Neuronal stem cell (in vitro differentiated cells): ENCODE data around the gene KSR2.
"Not testable (repeated sequence)": the region's sequence is repeated elsewhere in the genome, so short reads cannot be mapped to it uniquely, and the experiment has no call there.

ENCODE experiments used
- DNase-seq: peaks from one replicate; pipeline ENCODE4 v3.0.0-alpha.2; 2013; ENCODE audit warnings: low spot score
- H2AFZ ChIP-seq: one replicate; pipeline ENCODE4 v1.6.1; 2013; ENCODE audit warnings: mild to moderate bottlenecking, low read length, inconsistent platforms
- H2AK5ac ChIP-seq: 2 replicates; pipeline ENCODE4 v1.6.1; 2013; ENCODE audit warnings: low read depth, mild to moderate bottlenecking, inconsistent platforms, low read length, moderate library complexity, mixed read lengths
- H2BK120ac ChIP-seq: 2 replicates; pipeline ENCODE4 v1.6.1; 2013; ENCODE audit warnings: low read depth, mild to moderate bottlenecking, inconsistent platforms, low read length, moderate library complexity, mixed read lengths
- H2BK12ac ChIP-seq: one replicate; pipeline ENCODE4 v1.6.1; 2013; ENCODE audit warnings: low read length, inconsistent platforms
- H2BK15ac ChIP-seq: 2 replicates; pipeline ENCODE4 v1.6.1; 2013; ENCODE audit warnings: mild to moderate bottlenecking, low read length, inconsistent platforms, mixed read lengths
- H2BK5ac ChIP-seq: one replicate; pipeline ENCODE4 v1.6.1; 2013; ENCODE audit warnings: inconsistent platforms, mild to moderate bottlenecking, low read length, moderate library complexity
- H3K14ac ChIP-seq: one replicate; pipeline ENCODE4 v1.6.1; 2013; ENCODE audit warnings: low read length, inconsistent platforms
- H3K18ac ChIP-seq: 2 replicates; pipeline ENCODE4 v1.6.1; 2013; ENCODE audit warnings: low read length, inconsistent platforms
- H3K23ac ChIP-seq: 2 replicates; pipeline ENCODE4 v1.6.1; 2013; ENCODE audit warnings: low read depth, mild to moderate bottlenecking, mixed read lengths, low read length, inconsistent platforms; ENCODE audit not compliant: poor library complexity
- H3K27ac ChIP-seq: replicated peaks from 3 replicates; pipeline ENCODE4 v1.5.1; 2013; ENCODE audit warnings: low read length, inconsistent platforms
- H3K27me3 ChIP-seq, 3 experiments: 2 replicates each; pipeline ENCODE4 v1.6.1; 2013; ENCODE audit warnings: low read length in 3 of 3, mild to moderate bottlenecking in 2 of 3, inconsistent platforms in 1 of 3, low read depth in 1 of 3, mixed read lengths in 1 of 3, moderate library complexity in 1 of 3; ENCODE audit not compliant: control insufficient read depth in 3 of 3, insufficient read depth in 3 of 3
- H3K36me3 ChIP-seq, 2 donors: replicated peaks in 1 of 2; 2 replicates each; pipeline ENCODE4 v1.6.1; 2013; ENCODE audit warnings: low read length in 2 of 2; ENCODE audit not compliant: control insufficient read depth in 2 of 2, insufficient read depth in 2 of 2
- H3K4ac ChIP-seq: 2 replicates; pipeline ENCODE4 v1.6.1; 2013; ENCODE audit warnings: inconsistent platforms, mild to moderate bottlenecking, low read length, moderate library complexity
- H3K4me1 ChIP-seq, 2 donors: 1 replicate in 1 of 2; 2 replicates in 1 of 2; pipeline ENCODE4 v1.6.1; 2013; ENCODE audit warnings: low read length in 2 of 2, low read depth in 1 of 2; ENCODE audit not compliant: control insufficient read depth in 2 of 2, insufficient read depth in 1 of 2
- H3K4me2 ChIP-seq: one replicate; pipeline ENCODE4 v1.6.1; 2013; ENCODE audit warnings: mild to moderate bottlenecking, low read length, inconsistent platforms; ENCODE audit not compliant: insufficient read depth, poor library complexity, severe bottlenecking
- H3K4me3 ChIP-seq, 2 donors: 2 replicates each; pipeline ENCODE4 v1.5.1; 2013; ENCODE audit warnings: low read length in 2 of 2, mild to moderate bottlenecking in 2 of 2, inconsistent platforms in 1 of 2, moderate library complexity in 1 of 2
- H3K79me1 ChIP-seq: one replicate; pipeline ENCODE4 v1.6.1; 2013; ENCODE audit warnings: low read depth, mild to moderate bottlenecking, inconsistent platforms, low read length, moderate library complexity
- H3K9ac ChIP-seq: one replicate; pipeline ENCODE4 v1.6.1; 2013; ENCODE audit warnings: mild to moderate bottlenecking, low read depth, low read length, inconsistent platforms; ENCODE audit not compliant: poor library complexity
- H3K9me3 ChIP-seq, 2 donors: replicated peaks in 1 of 2; 2 replicates each; pipeline versions ENCODE3 to v1.6.1; 2013; ENCODE audit warnings: low read length in 2 of 2, mild to moderate bottlenecking in 2 of 2, inconsistent platforms in 1 of 2, low read depth in 1 of 2, mixed read lengths in 1 of 2, moderate library complexity in 1 of 2; ENCODE audit not compliant: control insufficient read depth in 2 of 2, insufficient read depth in 1 of 2
- H4K8ac ChIP-seq: one replicate; pipeline ENCODE4 v1.6.1; 2013; ENCODE audit warnings: low read depth, mild to moderate bottlenecking, inconsistent platforms, low read length, moderate library complexity
- H4K91ac ChIP-seq: one replicate; pipeline ENCODE4 v1.6.1; 2013; ENCODE audit warnings: low read length, low read depth, mild to moderate bottlenecking, inconsistent platforms; ENCODE audit not compliant: poor library complexity
- WGBS, 2 donors: extraction: QIAGEN DNeasy Blood & Tissue Kit; methylation state at CpG; one replicate each; pipeline ENCODE4 v1.1.7; 2013; ENCODE audit warnings: missing lambda C conversion rate in 2 of 2, mixed read lengths in 1 of 2; ENCODE audit not compliant: insufficient read length in 2 of 2, insufficient replicate concordance in 1 of 2; ENCODE audit errors: extremely low coverage in 2 of 2; 5-methylcytosine and 5-hydroxymethylcytosine counted together

KSR2 gene

GRCh38 chr12:117803001-117803400 lies 165.8 kb downstream of the KSR2 start:
- Histone ChIP-seq H3K23ac (no peak overlapping the region), H2AK5ac (no peak overlapping the region), H3K36me3 (no peaks in the 10 kb centered on the region), H3K4me3 (no peak overlapping the region), H3K9me3 (no peaks in the 10 kb centered on the region), H3K79me1 (no peaks in the 10 kb centered on the region), H3K9ac (no peak overlapping the region), H3K14ac (no peak overlapping the region), H2BK12ac (no peak overlapping the region), H3K27me3 (no peaks in the 10 kb centered on the region), H2BK120ac (no peak overlapping the region), H4K8ac (no peak overlapping the region), H3K4me2 (no peak overlapping the region), H2BK15ac (no peak overlapping the region), H3K4ac (no peak overlapping the region), H2AFZ (no peak overlapping the region), H4K91ac (no peak overlapping the region), H3K4me1 (no peaks in the 10 kb centered on the region), H3K27ac (no peak overlapping the region), H2BK5ac (no peak overlapping the region), H3K18ac (no peak overlapping the region)
- no peak for DNase-seq
- WGBS, 2 donors: no CpG with 5 or more reads among the region's 6 CpGs

GRCh38 chr12:117800711-117801110 lies 168.1 kb downstream of the KSR2 start:
- not testable (repeated sequence) for H3K9me3 ChIP-seq, H2AFZ ChIP-seq, H4K91ac ChIP-seq, H3K23ac ChIP-seq, H2BK15ac ChIP-seq, H2BK120ac ChIP-seq, H2BK12ac ChIP-seq, H4K8ac ChIP-seq, H3K18ac ChIP-seq, H3K79me1 ChIP-seq, H3K4me3 ChIP-seq, H3K4me2 ChIP-seq, H3K4me1 ChIP-seq, H3K27ac ChIP-seq, H3K9ac ChIP-seq, H3K4ac ChIP-seq, H2BK5ac ChIP-seq, H3K36me3 ChIP-seq, H2AK5ac ChIP-seq, H3K14ac ChIP-seq, H3K27me3 ChIP-seq, DNase-seq
- no CpG with 5 or more reads among the region's 6 CpGs for WGBS, 2 donors

DNA sequence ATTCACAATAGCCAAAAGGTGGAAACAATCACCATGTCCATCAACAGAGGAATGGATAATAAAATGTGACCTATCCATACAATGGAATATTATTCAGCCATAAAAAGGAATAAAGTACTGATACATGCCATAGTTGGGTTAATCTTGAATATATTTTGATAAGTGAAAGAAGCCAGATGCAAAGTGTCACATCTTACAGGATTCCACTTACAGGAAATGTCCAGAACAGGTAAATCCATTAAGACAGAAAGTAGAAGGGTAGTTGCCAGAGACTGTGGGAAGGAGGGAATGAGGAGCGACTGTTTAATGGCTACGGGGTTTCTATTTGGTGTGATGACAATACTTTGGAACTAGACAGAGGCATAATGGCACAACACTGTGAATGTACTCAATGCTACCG lies 171.6 kb downstream of the KSR2 start:
- no peak overlapping the region for H3K4ac ChIP-seq
- no peak overlapping the region for H3K14ac ChIP-seq
- no peaks in the 10 kb centered on the region for H3K27me3 ChIP-seq
- no peak overlapping the region for H3K4me2 ChIP-seq
- H2BK15ac ChIP-seq: no peak overlapping the region
- H2AK5ac ChIP-seq: no peak overlapping the region
- no CpG with 5 or more reads among the region's 3 CpGs for WGBS, 2 donors
- peaks cover 8% of the 10 kb centered on the region for H3K79me1 ChIP-seq
- no peak overlapping the region for H2BK5ac ChIP-seq
- H3K9ac ChIP-seq: no peak overlapping the region
- no peak overlapping the region for H2BK12ac ChIP-seq
- H2BK120ac ChIP-seq: no peak overlapping the region
- no peak overlapping the region for H4K8ac ChIP-seq
- H3K4me3 ChIP-seq: no peak overlapping the region
- H3K18ac ChIP-seq: no peak overlapping the region
- no peak overlapping the region for H3K23ac ChIP-seq
- no peak overlapping the region for H2AFZ ChIP-seq
- peaks cover 0 to 12% of the 10 kb centered on the region in 2 donors for H3K9me3 ChIP-seq
- DNase-seq: no peak
- H3K4me1 ChIP-seq: peaks cover 0 to 2% of the 10 kb centered on the region in 2 donors
- peaks cover 0 to 6% of the 10 kb centered on the region in 2 donors for H3K36me3 ChIP-seq
- no peak overlapping the region for H3K27ac ChIP-seq
- H4K91ac ChIP-seq: no peak overlapping the region

DNA sequence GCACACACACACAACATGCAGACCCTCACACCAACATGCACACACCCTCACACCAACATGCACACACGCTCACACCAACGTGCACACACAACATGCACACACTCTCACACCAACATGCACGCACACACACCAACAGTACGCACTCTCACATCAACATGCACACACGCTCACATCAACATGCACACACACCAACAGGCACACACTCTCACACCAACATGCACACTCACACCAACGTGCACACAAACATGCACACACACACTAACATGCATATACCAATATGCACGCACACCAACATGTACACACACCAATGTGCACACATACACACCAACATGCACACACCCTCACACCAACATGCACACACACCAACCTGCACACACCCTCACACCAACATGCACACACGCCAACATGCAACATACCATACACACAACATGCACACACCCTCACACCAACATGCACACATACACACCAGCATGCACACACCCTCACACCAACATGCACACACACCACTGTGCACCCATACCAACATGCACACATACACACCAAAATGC lies 175.8 kb downstream of the KSR2 start:
- H3K36me3 ChIP-seq: peaks cover 0 to 6% of the 10 kb centered on the region in 2 donors
- peak overlapping the region; percentile 2 for H3K14ac ChIP-seq
- no peak overlapping the region for H3K27ac ChIP-seq
- no peak for DNase-seq
- H3K9me3 ChIP-seq: peaks cover 0 to 12% of the 10 kb centered on the region in 2 donors
- no peak overlapping the region for H2BK120ac ChIP-seq
- peak overlapping the region; percentile 43 for H2BK5ac ChIP-seq
- H3K4me2 ChIP-seq: no peak overlapping the region
- H2BK12ac ChIP-seq: peak overlapping the region; percentile 4
- WGBS, 2 donors: no CpG with 5 or more reads among the region's 8 CpGs
- H4K91ac ChIP-seq: peak overlapping the region; percentile 80
- peaks cover 0 to 2% of the 10 kb centered on the region in 2 donors for H3K4me1 ChIP-seq
- H3K18ac ChIP-seq: no peak overlapping the region
- H3K4ac ChIP-seq: peak overlapping the region; percentile 76
- H2BK15ac ChIP-seq: no peak overlapping the region
- H2AK5ac ChIP-seq: no peak overlapping the region
- peak overlapping the region; percentile 83 for H4K8ac ChIP-seq
- H3K9ac ChIP-seq: peak overlapping the region; percentile 88
- peak overlapping the region in 1 of 2 donors; percentile 68 for H3K4me3 ChIP-seq
- peaks cover 8% of the 10 kb centered on the region for H3K79me1 ChIP-seq
- no peak overlapping the region for H2AFZ ChIP-seq
- peak overlapping the region; percentile 75 for H3K23ac ChIP-seq
- no peaks in the 10 kb centered on the region for H3K27me3 ChIP-seq
